Epithelial cell of esophagus (primary cell): Measurements from ENCODE around the gene ADARB2.

ENCODE experiments used
- DNase-seq: peaks from one replicate; pipeline ENCODE4 v3.0.0; 2010; ENCODE audit warnings: low read depth
- H3K4me3 ChIP-seq: 2 replicates; pipeline ENCODE4 v1.5.1; 2011; ENCODE audit warnings: mild to moderate bottlenecking, low read length, control low read depth
- CTCF ChIP-seq: IDR thresholded peaks from 2 replicates; pipeline ENCODE4 v1.5.1; 2011; ENCODE audit warnings: low read depth, mild to moderate bottlenecking, low read length, control low read depth, inconsistent platforms; ENCODE audit not compliant: insufficient read depth; ENCODE audit errors: missing control alignments

Gene ADARB2

GRCh38 chr10:1737222-1738061, at the start of gene ADARB2:
Gene ADARB2, minus strand, starts transcription at chr10:1737525.
- H3K4me3 ChIP-seq, result peak within 1 kb of the TSS; percentile 3
- TF ChIP-seq CTCF, result no peak
- DNase-seq, result peak; percentile 49

- DNase-seq, result no peak
- no peak for TF ChIP-seq CTCF
- H3K4me3 ChIP-seq, result no peak overlapping the region
Measured at GRCh38 chr10:1785835-1786234, 48.5 kb upstream of the ADARB2 start.

GRCh38 chr10:1782841-1783240, 45.5 kb upstream of the ADARB2 start:
- no peak for DNase-seq
- H3K4me3 ChIP-seq, result no peak overlapping the region
- TF ChIP-seq CTCF, result no peak

GRCh38 chr10:1779796-1780195, 42.5 kb upstream of the ADARB2 start:
- no peak for DNase-seq
- H3K4me3 ChIP-seq, result no peak overlapping the region
- TF ChIP-seq CTCF, result no peak

- no peak for DNase-seq
- no peak for TF ChIP-seq CTCF
Measured at GRCh38 chr10:1778375-1778969, 41.1 kb upstream of the ADARB2 start.

GRCh38 chr10:1776127-1776662, 38.9 kb upstream of the ADARB2 start:
- TF ChIP-seq CTCF, result no peak
- H3K4me3 ChIP-seq, result no peak overlapping the region
- DNase-seq, result no peak

More at GRCh38 chr10:1778375-1778969, 41.1 kb upstream of the ADARB2 start:
- H3K4me3 ChIP-seq, result no peak overlapping the region
